A549 (cell line): ENCODE data around the gene ADCY3. TPM values are rescaled to one million over a fixed set of nuclear protein-coding genes. Genes with fewer than 3 reads are reported as not detected.

Source experiments
- ATAC-seq, 2 experiments: fragments of 200-7000 bp in 1 of 2; fragments of >200 bp in 1 of 2; cut with Nextera tagmentation in 1 of 2; cut with Tn5 transposase in 1 of 2; 3 replicates each; pipeline versions ENCODE4 v1.8.0 to v1.9.1; 2018 to 2020; ENCODE audit warnings: mild to moderate bottlenecking in 1 of 2, moderate library complexity in 1 of 2
- CTCF ChIA-PET: fragments of 300-600 bp; sonication (Branson Sonifier 250); formaldehyde crosslinking; extraction: SDS; loops from one replicate; lab custom pipeline; 2021; ENCODE audit warnings: antibody characterized with exemption, inconsistent platforms; lab: Yijun Ruan, JAX
- POLR2A ChIA-PET: fragments of 350-600 bp; formaldehyde crosslinking; extraction: SDS; loops from one replicate; lab custom pipeline; 2021; ENCODE audit warnings: antibody characterized with exemption, inconsistent platforms; lab: Yijun Ruan, JAX
- DNase-seq, 2 experiments: peaks; one replicate each; pipeline versions ENCODE4 v3.0.0 to v3.0.0-alpha.2; 2011 to 2016; ENCODE audit warnings: low read depth in 1 of 2, low spot score in 1 of 2
- FAIRE-seq: peaks from 2 replicates; lab custom pipeline; 2011; peaks lifted over from hg19 to GRCh38; lab: Jason Lieb, UNC
- H3K27ac ChIP-seq, 2 experiments: fragments of >200 bp; sonication (Bioruptor Twin); formaldehyde crosslinking; 3 replicates each; pipeline ENCODE4 v1.5.1; 2016 to 2017
- H3K4me1 ChIP-seq: fragments of >200 bp; sonication (Bioruptor Twin); formaldehyde crosslinking; 3 replicates; pipeline ENCODE4 v1.6.1; 2016
- H3K4me2 ChIP-seq: fragments of >200 bp; sonication (Bioruptor Twin); formaldehyde crosslinking; 3 replicates; pipeline ENCODE4 v1.6.1; 2016
- H3K4me3 ChIP-seq: fragments of >200 bp; sonication (Bioruptor Twin); formaldehyde crosslinking; 3 replicates; pipeline ENCODE4 v1.5.1; 2016
- H3K9me3 ChIP-seq: fragments of >200 bp; sonication (Bioruptor Twin); formaldehyde crosslinking; 3 replicates; pipeline ENCODE4 v1.6.1; 2016
- BHLHE40 ChIP-seq: IDR thresholded peaks from 2 replicates; pipeline ENCODE4 v1.6.1; 2012; ENCODE audit warnings: low read depth, low read length, inconsistent platforms
- E2F6 ChIP-seq: IDR thresholded peaks from 2 replicates; pipeline ENCODE4 v1.6.1; 2012; ENCODE audit warnings: low read depth, borderline replicate concordance
- EHF ChIP-seq: fragments of 250-450 bp; sonication (Bioruptor Pico); IDR thresholded peaks from 2 replicates; pipeline ENCODE4 v1.5.0; 2020; ENCODE audit warnings: mild to moderate bottlenecking
- HMGXB4 ChIP-seq: fragments of 250-450 bp; sonication (Bioruptor Pico); IDR thresholded peaks from 2 replicates; pipeline ENCODE4 v1.5.0; 2021; ENCODE audit warnings: mild to moderate bottlenecking, moderate library complexity, borderline replicate concordance
- HOXB5 ChIP-seq: fragments of 250-450 bp; sonication (Bioruptor Pico); IDR thresholded peaks from 2 replicates; pipeline ENCODE4 v1.5.0; 2020; ENCODE audit warnings: mild to moderate bottlenecking, moderate library complexity
- JUN ChIP-seq, 2 experiments: fragments of >200 bp; sonication (Bioruptor Twin); formaldehyde crosslinking; IDR thresholded peaks; 2 replicates in 1 of 2; 3 replicates in 1 of 2; pipeline ENCODE4 v1.6.1; 2016 to 2017
- JUNB ChIP-seq: fragments of >200 bp; sonication (Bioruptor Twin); formaldehyde crosslinking; IDR thresholded peaks from 2 replicates; pipeline ENCODE4 v1.6.1; 2016
- MYC ChIP-seq: IDR thresholded peaks from 2 replicates; pipeline ENCODE4 v1.6.1; 2012; ENCODE audit warnings: mild to moderate bottlenecking, inconsistent platforms, low read length, improper control_type of control experiment, borderline replicate concordance
- PBX3 ChIP-seq: IDR thresholded peaks from 2 replicates; pipeline ENCODE4 v1.6.1; 2012
- PHF8 ChIP-seq: fragments of 200-600 bp; sonication (generic); IDR thresholded peaks from 2 replicates; pipeline ENCODE4 v1.6.1; 2016; ENCODE audit warnings: low read depth, mild to moderate bottlenecking, antibody characterized with exemption, moderate library complexity, borderline replicate concordance
- POLR2A ChIP-seq: IDR thresholded peaks from 2 replicates; pipeline ENCODE4 v1.6.1; 2012; ENCODE audit warnings: mild to moderate bottlenecking, low read length
- POLR2AphosphoS2 ChIP-seq: conservative IDR thresholded peaks from 2 replicates; pipeline ENCODE4 v1.6.1; 2012; ENCODE audit warnings: low read length, improper control_type of control experiment, inconsistent platforms
- RCOR1 ChIP-seq: fragments of 150-350 bp; IDR thresholded peaks from 2 replicates; pipeline ENCODE4 v1.6.1; 2014; ENCODE audit warnings: antibody characterized with exemption, low read length, low read depth
- REST ChIP-seq: fragments of 200-600 bp; sonication (generic); IDR thresholded peaks from 2 replicates; pipeline ENCODE4 v1.6.1; 2016; ENCODE audit warnings: antibody characterized with exemption, mild to moderate bottlenecking, moderate library complexity
- RFX5 ChIP-seq: fragments of 450-650 bp; IDR thresholded peaks from 2 replicates; pipeline ENCODE4 v1.7.1; 2014; ENCODE audit warnings: antibody characterized with exemption, mild to moderate bottlenecking, moderate library complexity
- RNF2 ChIP-seq: fragments of 200-600 bp; sonication (generic); IDR thresholded peaks from 2 replicates; pipeline ENCODE4 v1.6.1; 2016; ENCODE audit warnings: low read depth, mild to moderate bottlenecking, antibody characterized with exemption, moderate library complexity, borderline replicate concordance
- SREBF2 ChIP-seq: fragments of 450-650 bp; IDR thresholded peaks from 2 replicates; pipeline ENCODE4 v1.6.1; 2014; ENCODE audit warnings: mild to moderate bottlenecking, moderate library complexity
- ZSCAN20 ChIP-seq: fragments of 250-450 bp; sonication (Bioruptor Pico); IDR thresholded peaks from 2 replicates; pipeline ENCODE4 v1.8.0; 2022; ENCODE audit warnings: mild to moderate bottlenecking, moderate library complexity
- WGBS: methylation state at CpG from one replicate; pipeline ENCODE4 v1.1.6; 2017; ENCODE audit errors: missing lambda C conversion rate; 5-methylcytosine and 5-hydroxymethylcytosine counted together
- polyA minus RNA-seq: library from RNA; depleted of rRNA, polyadenylated mRNA; stranded (reverse); fragments of >200 nt; gene quantifications from 2 replicates; pipeline ENCODE4 v1.2.3, GENCODE V29; 2011; rRNA and poly(A)+ RNA removed
- polyA plus RNA-seq, 4 experiments: library from polyadenylated mRNA; depleted of rRNA in 3 of 4; stranded (reverse); fragments of >200 nt; fragmentation: RNase III in 1 of 4; extraction: RNeasy Plus Mini Kit Qiagen cat#74134 plus additional on column Dnase treatment in 1 of 4; gene quantifications; 2 replicates in 3 of 4; 3 replicates in 1 of 4; pipeline ENCODE4 v1.2.3, GENCODE V29; 2011 to 2017
- TF ChIP-seq, protein P1 (sequence below): IDR thresholded peaks from 2 replicates; pipeline ENCODE4 v1.6.1; 2012
- TF ChIP-seq, protein P2 (sequence below): fragments of >200 bp; sonication (Bioruptor Twin); formaldehyde crosslinking; IDR thresholded peaks from 3 replicates; pipeline ENCODE4 v1.6.1; 2016
- TF ChIP-seq, protein P3 (sequence below): fragments of 450-650 bp; IDR thresholded peaks from 2 replicates; pipeline ENCODE4 v1.6.1; 2014; ENCODE audit warnings: antibody characterized with exemption

Gene ADCY3
- polyA plus RNA-seq (2011; rRNA removed) = 37.4 and 52.5 TPM in 2 replicates
- polyA plus RNA-seq (2012; cell fraction: cytosol; rRNA removed) = 104 and 117 TPM in 2 replicates
- polyA plus RNA-seq (2012; cell fraction: nucleus; rRNA removed) = 190 and 252 TPM in 2 replicates
- polyA plus RNA-seq (2017; fragmentation: RNase III; extraction: RNeasy Plus Mini Kit Qiagen cat#74134 plus additional on column Dnase treatment) = 58.5 to 65.4 TPM (median 58.8 TPM) in 3 replicates
- polyA minus RNA-seq = 117 and 124 TPM in 2 replicates

DNA sequence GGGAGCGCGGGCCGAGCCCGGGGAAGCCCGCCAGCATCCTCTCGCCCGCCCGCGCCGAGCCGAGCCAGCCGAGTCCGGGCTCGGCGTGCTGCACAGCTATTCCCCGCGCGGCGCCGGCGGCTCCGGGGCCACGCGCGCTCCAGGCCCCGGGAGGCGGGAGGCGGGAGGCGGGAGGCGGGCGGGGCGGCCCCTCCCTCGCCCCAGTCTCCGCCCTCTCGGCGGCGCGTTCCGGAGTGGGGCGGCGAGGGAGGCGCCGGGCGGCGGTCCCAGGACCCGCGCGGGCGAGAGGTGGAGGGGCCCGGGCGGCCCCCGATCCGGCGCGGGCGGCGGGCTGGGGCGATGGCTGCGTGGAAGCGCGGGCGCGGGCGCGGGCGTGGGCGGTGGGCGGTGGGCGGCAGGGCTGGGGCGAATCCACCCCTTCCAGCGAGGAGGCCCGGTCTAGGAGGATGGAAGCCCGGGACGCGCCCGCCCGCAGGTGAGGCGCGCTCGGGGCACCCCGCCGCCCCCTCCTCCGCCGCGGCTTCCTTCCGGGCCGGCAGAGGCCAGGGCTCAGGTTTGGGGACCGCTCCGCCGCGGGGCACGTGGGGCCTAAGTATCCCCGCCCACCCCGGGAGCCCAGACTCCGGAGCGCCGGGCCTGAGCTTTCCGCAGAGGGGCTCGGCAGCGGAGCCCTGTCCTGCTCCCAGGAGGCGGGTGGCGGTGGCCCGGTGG lies at the start of gene ADCY3:
Gene ADCY3, minus strand, starts transcription at position 140 of the 711 bp plus-strand sequence. CDS start 1,250 bp downstream, outside the sequence.
- 2% methylated on average over 35 of the region's 103 CpGs for WGBS
- DNase-seq (peak; percentile 56 to 66), ATAC-seq (peak; percentile 70 to 83), FAIRE-seq (no peak)
- CTCF ChIA-PET = interaction anchor here (0.6 to 2.6 kb wide), 5 partner anchors 8 to 660 kb away, joined by 3 to 6 read pairs (median 3); no protein-coding TSS in a partner anchor
- peak within 1 kb of the TSS; percentile 85 to 96 for H3K27ac ChIP-seq
- no peak for TF ChIP-seq ZSCAN20 (CRISPR knock-in tag)
- TF ChIP-seq, protein P1, sequence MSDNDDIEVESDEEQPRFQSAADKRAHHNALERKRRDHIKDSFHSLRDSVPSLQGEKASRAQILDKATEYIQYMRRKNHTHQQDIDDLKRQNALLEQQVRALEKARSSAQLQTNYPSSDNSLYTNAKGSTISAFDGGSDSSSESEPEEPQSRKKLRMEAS = peak; percentile 61; the same call in 1 of the 2 replicates
- TF ChIP-seq RNF2 = no peak
- peak; percentile 62 for TF ChIP-seq PHF8
- TF ChIP-seq BHLHE40 = no peak
- TF ChIP-seq EHF = no peak
- TF ChIP-seq JUNB = no peak
- TF ChIP-seq MYC = no peak
- peak; percentile 36 for TF ChIP-seq POLR2A
- TF ChIP-seq, protein P2, sequence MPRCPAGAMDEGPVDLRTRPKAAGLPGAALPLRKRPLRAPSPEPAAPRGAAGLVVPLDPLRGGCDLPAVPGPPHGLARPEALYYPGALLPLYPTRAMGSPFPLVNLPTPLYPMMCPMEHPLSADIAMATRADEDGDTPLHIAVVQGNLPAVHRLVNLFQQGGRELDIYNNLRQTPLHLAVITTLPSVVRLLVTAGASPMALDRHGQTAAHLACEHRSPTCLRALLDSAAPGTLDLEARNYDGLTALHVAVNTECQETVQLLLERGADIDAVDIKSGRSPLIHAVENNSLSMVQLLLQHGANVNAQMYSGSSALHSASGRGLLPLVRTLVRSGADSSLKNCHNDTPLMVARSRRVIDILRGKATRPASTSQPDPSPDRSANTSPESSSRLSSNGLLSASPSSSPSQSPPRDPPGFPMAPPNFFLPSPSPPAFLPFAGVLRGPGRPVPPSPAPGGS = peak; percentile 76; the same call in 1 of the 3 replicates
- TF ChIP-seq JUN (IDR thresholded peaks at IDR 0.05) = peak in 1 of 2 experiments; percentile 50; a peak in 1 of 5 replicates
- no peak for TF ChIP-seq REST
- TF ChIP-seq POLR2AphosphoS2 = no peak
- TF ChIP-seq HMGXB4 (CRISPR knock-in tag) = no peak
- no peak for TF ChIP-seq HOXB5
- no peak for TF ChIP-seq RFX5
- no peak for TF ChIP-seq RCOR1
- TF ChIP-seq PBX3 = no peak
- TF ChIP-seq, protein P3, sequence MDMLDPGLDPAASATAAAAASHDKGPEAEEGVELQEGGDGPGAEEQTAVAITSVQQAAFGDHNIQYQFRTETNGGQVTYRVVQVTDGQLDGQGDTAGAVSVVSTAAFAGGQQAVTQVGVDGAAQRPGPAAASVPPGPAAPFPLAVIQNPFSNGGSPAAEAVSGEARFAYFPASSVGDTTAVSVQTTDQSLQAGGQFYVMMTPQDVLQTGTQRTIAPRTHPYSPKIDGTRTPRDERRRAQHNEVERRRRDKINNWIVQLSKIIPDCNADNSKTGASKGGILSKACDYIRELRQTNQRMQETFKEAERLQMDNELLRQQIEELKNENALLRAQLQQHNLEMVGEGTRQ = peak; percentile 60
- 0 out of 2 replicates have a peak, but pooled peaks have one; percentile 47 for TF ChIP-seq E2F6
- TF ChIP-seq SREBF2 = no peak
- H3K4me3 ChIP-seq = peak within 1 kb of the TSS; percentile 92
- H3K4me1 ChIP-seq = peaks cover 13% of the 10 kb centered on the region; the same call in 2 of the 3 replicates
- H3K9me3 ChIP-seq = no peaks in the 10 kb centered on the region
- H3K4me2 ChIP-seq = peak within 1 kb of the TSS; percentile 94
- POLR2A ChIA-PET = no interaction called here
